Activated T-cell treated with anti-CD3 and anti-CD28 coated beads for 4 hours (primary cell): ENCODE results near the gene BGN.

Source experiments
- DNase-seq: peaks from one replicate; pipeline ENCODE4 v3.0.0-alpha.2; 2020

BGN gene

DNA sequence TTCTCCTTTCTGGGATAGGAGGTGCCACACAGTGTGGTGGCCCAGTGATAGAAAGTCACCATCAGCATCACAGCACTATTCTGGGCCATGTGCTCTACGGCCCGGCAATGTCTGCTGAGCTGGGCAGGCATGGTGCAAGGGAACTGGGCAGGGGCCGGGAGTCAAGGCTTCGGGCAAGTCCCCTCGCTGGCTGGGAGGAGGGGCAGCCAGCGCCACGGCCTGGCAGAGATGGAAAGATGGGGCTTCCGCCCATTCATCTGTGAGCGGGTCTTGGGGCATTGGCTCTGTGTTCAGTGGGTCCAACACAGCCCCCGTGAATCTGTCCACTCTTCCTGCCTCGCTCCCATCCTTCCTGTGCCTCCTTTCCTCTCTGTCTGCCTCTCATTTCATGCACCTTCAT is 15.6 kb downstream of the BGN start:
- DNase-seq = no peak

DNA sequence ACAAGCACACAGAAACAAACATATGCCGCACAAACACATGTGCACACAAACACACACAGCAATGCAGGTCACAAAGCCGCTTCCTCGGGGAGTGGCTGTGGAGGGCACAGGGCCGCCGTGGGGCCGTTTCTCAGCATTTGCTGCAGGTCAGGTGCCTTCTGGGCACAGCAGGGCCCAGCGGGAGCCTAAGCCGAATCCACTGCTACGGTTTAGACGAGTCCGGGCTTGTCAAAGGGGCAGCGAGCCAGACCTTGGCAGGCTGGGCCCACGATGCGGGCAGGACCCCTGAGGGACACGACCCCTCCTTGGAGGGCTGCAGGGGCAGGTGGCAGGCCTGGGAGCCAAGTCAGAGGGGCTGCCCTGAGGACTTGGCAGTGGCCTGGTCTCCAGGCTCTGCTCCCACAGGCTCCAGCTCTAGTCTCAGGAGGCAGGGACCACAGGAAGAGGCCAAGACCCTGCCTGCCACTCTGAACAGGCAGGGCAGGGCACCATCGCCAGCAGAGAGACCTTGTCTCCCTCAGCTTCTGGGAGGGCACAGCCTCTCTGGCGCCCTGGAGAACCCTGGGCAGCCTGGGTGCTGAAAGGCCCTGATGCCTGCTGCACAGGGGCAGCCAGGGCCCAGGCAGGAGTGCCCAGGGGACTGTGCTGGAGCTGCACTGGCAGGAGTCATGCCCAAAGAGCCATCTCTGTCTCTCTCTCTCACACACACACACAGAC is 17.2 kb downstream of the BGN start:
- no peak for DNase-seq

DNA sequence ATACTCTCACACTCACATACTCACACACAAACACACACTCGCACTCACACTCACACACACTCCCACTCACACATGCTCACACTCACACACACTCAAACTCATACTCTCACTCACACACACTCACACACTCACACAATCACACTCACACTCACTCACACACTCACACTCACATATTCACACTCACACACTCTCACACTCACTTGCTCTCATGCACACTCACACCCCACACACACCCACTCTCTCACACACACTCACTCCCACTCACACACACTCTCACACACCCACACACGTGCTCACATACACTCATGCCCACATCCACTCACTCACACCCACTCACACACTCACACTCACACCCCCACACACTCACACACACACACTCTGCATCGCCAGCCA is 17.7 kb downstream of the BGN start:
- no peak for DNase-seq

DNA sequence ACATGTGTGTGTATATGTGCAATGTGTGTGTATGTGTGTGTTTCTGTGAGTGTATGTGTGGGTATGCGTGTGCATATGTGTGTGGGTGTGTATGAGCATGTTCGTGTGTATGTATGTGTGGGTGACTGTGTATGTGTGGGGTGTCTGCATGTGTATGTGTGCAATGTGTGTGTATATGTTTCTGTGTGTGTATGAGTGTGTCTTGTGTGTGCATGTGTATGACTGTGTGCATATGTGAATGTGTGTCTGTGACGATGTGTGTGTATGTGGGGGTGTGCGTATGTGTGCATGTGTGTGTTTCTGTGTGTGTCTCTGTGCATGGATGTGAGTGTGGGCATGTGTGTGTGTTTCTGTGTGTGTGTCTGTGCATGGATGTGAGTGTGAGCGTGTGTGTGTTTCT is 18.5 kb downstream of the BGN start:
- DNase-seq = no peak

DNA sequence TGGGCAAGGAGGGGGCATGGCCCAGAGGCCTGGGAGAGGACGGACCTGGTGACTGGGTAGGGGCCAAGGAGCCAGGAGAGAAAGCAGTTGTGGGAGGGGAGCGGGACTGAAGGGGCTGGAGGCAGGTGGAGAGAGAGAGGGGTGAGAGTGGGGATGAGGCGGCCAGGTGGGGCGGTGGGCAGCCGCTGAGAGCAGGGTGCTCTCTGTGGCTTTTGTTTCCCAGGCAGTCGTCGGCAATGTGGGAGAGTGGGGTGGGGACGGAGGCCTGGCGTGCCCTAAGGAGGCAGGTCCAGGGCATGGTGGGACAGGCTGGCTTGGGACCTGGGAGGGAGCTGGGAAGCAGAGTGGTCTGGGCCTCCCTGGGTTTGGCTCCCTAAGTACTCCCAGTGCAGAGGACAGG is 19.5 kb downstream of the BGN start:
- DNase-seq = no peak

DNA sequence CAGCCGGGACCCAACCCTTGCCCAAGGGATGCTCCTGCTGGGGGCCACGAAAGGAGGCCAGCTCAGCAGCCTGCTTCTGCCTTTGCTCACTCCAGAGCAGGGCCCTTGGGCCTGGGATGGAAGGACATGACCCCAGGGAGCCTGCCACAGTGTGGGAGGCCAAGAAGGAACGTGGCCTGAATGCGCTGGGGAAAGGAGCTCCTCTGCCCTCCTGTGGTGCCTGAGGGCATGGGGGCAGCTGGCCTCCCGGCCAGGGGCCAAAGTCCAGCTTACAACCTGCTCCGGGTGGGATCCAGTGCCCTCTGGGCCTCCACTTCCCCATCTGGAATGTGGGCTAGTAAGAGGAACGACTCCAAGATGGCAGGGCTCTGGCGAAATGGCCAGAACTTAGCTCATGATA is 20.7 kb downstream of the BGN start:
- DNase-seq = no peak

DNA sequence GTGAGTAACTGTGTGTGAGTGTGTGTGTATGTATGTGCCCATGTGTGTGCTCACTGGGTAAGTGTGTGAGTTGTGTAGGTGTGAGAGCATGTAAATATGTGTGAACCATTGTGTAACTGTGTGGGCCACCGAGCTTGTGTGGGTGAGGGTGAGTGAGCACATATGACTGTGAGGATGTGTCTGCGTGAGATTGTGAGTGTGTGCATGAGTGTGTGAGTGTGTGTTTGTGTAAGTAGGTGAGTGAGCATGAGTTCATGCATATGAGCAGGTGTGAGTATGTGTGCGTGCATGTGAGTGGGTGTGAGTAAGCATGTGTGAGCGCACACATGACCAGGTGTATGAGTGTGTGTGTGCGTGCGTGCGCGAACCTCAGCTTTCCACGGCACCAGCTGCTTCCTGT is 21.3 kb downstream of the BGN start:
- DNase-seq = no peak

DNA sequence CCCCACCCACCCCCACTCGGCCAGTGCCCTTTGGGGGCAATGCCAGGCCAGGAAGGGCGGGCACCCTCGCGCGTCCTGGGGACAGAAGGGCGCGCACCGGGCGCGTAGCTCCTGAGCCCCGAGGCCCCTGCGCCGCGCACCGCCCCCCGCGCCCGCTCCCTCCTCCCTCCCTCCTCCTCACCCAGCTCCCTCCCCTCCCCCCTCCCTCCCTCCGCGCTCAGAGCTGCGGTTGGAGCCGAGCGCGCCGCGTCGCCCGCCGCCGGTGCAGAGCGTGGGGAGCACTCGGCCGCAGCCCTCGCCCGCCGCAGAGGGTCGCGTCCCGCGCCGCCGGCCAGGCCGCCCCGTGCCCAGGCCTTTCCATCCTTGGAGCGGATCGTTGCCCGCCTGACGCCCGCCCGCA is 22.6 kb downstream of the BGN start, which contains the start of gene ATP2B3:
Gene ATP2B3 (plus strand): TSS at position 220 of the 400 bp plus-strand sequence. CDS start 18,606 bp downstream, outside the sequence.
- no peak for DNase-seq

DNA sequence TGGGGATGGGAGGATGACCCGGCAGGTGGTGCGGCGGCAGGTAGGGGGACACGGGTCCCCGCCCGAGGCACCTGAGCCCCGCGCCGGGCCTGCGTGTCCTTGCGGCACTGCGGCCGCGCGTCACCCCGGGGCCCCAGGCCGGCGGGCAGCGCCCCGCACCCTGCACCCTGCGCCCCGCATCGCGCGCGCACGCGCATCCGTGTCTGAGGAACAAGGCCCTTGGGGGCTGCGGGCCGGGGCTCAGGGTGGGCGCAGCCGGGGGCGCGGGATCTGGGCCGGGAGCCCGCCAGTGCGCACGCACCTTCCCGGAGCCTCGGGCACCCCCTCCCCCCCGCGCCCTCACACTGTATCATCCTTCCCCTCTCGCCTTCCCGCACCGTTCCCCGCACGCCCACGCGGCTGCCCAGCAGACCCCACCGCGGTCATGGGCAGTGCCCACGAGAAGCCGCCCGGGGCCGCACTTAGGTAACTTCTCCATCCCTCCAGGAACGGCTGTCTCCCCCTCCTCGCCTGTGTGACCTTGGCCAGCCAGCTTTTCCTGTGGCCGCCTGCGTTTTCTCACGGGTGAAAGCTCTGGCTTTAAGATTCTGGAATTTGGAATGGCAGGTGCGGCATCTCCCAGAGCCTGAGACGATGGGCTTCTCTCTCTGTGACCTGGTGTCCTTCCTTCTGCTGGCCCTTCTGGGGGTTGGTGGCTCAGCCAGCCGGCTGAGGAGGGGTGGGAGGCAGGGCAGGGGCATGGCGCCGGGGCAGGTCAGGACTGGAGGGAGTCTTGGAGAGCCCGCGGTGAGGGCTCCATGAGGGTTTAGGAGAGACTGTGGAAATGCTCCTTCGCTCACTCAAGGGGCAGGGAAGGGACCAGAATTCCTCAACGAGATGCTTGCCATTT is 23.4 kb downstream of the BGN start:
- no peak for DNase-seq

DNA sequence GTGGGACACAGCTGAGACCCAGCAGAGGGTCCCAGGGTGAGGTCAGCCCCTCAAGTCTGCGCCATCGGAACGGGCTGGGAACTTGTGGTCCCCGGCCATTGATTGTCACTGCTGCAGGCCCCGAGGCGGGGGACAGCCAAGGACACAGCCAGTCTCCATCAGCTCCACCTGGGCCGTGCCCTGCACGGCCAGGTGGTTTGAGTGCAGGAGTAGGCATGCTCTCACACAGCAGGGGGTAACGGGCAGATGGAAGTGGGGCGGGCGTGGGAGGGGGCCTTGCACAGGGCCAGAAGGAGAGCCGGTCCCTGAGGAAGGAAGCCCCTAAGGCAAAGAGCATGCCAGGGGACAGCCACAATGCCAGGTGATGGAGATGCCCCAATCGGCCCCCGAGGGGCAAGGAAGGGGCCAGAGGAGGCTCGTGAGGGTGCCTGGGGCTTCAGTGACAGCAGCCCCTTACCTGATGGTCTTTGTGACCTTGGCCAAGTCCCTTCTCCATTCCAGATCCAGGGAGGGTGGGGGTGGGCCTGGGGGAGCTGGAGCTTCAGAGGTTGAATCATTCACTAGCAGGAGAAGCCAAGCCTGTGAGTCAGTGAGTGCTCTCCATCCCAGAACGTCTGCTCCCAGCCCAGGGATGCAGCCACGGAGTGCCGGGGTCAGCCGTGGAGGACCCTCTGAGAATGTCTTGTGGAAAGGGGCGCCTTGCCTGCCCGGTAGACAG is 24.9 kb downstream of the BGN start:
- DNase-seq = no peak

DNA sequence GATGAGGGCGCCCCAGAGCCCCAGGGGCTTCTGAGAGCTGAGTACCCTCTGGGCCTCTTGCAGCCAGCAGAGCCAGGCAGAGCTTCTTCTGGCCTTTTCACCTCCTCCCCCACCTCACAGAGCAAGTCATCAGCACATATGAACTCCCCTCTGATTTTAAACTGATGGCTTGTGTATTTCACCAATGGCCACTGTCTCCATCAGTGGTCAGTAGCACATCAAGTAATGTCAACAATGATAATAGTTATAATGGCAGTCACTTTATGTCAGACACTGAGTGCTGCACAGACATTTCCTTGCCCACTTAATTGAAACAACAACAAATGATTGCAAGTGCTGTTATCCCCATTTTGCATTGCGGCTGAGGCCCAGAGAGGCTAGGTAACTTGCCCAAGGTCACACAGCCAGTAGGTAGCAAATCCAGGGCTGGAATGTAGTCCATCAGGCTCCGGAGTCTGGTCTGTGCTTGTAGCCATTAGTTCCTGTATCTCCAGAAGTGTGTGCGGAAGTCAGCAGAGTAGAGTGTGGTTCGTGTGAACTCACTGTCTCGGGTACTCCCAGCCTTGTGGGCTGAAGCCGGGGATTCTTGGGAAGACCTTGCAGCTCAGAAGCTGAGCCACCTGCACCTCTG is 25.6 kb downstream of the BGN start:
- no peak for DNase-seq

DNA sequence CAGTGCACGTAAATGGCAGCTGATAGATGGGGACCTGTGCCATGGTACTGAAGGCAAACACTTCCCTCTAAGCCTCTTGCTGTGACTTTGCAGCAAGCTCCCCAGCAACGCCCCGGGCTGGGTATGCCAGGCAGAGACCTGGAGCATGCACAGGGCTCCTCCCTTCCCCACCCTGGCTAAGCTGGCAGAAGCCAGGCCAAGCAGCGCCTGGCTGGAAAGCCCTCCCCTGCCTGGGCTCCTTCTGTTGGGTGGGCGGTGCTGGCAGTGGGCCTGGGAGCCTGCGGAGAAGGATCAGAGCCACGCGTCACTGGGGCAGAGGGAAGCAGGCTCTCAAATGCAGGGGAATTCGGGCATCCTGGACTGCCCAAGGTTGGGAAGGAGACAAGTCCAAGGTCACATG is 26.3 kb downstream of the BGN start:
- no peak for DNase-seq

DNA sequence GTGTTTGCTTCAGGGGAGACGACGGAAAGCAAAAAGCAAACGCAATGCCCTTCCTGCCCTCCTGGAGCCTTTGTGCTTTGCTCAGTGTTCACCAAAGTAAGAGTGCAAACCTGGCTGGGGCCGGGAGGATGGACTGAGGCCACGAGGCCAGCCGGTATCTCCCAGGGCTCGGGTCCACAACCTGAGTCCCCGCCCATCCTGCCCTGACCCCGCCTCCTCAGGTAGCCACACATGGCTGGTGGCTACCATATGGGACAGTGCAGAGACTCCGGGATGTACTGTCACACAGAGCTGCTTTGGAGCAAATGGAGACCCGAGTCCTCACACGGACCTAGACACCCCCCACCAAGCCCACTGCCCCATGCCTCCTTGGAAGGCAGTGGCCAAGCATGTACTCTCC is 27.5 kb downstream of the BGN start:
- no peak for DNase-seq

DNA sequence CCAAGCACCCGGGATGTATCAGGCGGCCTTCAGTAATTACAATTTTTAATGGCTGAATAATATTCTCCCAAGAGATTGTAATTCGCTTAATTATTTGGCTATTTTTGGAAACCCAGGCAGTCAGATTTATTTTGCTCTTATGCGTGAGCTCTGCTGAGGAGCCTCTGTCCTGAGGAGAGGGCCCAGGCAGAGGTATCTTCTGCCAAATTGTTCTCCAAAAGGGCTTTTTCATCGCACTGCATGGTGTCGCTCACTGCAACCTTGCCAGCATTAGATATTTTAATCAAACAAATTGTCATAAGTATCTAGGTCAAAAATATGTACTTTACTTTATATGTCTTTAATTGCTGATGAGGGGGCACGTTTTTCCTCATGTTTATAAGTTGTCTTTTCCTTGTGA is 28.5 kb downstream of the BGN start:
- DNase-seq = no peak

DNA sequence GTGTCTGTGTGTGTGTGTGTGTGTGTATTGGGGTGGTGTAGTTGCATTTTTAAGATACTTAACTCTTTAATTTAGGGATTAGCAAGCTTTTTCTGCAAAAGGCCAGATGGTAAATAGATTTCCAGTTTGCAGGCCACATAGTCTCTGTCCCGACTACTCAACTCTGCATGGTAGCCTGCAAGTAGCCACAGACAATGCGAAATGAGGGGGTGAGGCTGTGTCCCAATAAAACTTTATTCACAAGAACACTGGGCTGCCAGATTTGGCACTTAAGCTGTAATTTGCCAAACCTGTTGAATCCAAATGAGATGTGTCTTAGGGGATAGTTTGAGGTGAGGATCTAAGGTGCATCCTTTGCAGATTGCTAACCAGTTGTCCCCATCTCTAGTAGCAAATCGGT is 29.5 kb downstream of the BGN start:
- no peak for DNase-seq

DNA sequence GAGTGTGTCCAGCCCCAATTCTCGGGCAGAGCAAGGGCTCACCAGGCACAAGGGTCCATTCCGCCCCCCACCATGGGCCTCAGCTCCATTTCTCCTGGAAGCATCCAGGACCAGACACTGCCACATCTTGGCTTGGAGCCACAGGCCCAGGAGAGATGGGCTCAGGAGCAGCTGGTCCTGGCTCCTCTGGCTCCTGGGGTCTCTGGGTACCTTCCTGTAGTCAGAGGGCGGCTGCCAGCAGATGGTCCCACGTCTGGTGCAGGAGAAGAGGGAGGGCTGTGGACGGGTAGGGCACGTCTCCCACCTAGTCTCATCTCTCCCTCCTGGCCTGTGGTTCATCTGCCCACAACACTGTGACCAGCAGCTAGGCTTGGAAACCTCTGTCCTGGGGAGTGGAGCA is 30.7 kb downstream of the BGN start:
- DNase-seq = no peak

DNA sequence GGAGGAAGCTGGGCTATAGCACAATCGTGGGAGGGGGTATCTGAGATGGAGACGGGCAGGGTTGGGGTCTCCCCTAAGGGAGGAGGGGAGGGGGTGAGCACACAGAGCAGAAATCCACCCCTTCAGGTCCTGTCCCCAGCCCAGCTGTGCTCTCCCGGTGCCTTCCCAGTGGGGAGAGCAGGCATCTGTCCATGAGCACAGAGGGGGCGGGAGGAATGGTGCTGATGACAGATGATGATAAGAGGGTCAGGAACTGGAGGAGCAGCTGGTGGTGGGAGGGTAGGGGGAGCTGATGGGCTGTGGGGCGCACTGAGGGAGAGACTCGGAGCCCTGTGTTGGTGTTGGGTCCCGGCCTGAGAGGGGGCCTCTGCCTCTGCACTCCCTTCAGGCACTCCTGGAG is 31.3 kb downstream of the BGN start:
- no peak for DNase-seq

DNA sequence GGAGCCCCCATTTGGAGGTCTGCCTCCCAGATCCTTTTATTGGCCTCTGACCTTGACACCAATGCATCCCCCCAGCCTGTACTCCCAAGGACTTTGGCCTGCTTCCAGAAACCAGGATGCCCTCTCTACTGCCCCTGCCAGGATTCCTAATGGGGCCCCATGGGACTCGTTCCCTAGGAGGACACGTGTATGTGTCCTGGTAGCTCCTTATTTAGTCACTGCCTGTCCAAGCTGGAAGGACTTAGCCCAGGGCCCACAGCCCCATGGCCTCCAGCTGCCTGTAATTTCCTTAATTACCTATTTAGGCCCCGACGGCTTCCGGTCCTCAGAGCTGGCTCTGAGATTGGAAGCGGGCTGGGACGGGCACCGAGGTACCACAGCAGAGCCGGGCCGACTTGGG is 32.0 kb downstream of the BGN start:
- DNase-seq = no peak

DNA sequence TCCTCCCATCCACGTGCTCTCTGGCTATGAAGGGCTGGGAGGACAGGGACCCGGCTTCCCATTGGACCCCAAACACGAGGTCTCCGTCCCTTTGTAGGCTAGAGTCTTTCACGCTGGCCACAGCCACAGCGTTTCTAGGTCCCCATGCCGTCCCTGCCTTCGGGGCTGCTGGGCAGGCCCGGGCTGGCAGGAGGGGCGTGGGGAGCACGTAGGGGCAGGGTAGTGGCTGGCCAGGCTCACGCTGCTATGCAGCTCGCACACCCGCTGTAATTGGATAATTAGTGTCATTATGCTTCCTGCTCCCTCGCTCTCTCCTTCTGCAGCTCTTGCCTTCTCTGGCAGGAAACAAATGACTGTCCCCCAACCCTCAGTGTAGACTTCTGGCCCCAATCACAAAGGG is 32.4 kb downstream of the BGN start:
- no peak for DNase-seq

DNA sequence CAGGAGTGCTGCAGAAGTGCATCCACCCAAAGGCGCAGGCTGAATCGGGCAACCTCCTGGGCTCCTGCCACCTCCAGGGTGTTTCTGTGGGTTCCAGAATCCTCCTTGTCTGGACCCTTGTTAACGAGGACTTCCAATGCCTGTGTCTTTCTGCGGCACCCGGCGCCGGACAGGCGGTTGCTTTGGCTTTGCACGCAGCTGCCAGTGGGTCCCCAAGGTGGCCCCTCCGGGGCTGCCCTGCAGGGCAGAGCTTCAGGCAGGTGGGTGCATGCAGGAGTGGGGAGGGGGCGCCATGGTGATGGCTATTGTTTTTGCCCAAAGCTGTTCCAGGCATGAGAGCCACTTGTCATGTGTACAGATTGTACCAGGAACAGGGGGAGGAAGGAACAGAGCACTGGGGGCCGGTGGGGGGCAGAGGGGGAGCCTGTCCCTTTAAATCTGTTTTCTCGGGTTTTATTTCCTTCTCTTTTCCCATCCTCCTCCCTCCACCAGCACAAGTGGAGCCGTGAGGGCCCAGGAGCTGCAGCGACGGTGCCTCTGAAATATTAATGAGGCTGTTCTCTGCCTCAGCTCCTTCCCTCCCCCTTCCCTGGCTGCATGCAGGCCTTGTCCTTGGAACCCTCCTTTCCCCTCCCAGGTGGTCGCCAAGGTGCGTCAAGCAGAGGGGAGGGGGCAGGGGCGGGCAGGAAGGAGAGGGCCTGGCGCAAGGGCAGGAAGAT is 35.8 kb downstream of the BGN start:
- no peak for DNase-seq

DNA sequence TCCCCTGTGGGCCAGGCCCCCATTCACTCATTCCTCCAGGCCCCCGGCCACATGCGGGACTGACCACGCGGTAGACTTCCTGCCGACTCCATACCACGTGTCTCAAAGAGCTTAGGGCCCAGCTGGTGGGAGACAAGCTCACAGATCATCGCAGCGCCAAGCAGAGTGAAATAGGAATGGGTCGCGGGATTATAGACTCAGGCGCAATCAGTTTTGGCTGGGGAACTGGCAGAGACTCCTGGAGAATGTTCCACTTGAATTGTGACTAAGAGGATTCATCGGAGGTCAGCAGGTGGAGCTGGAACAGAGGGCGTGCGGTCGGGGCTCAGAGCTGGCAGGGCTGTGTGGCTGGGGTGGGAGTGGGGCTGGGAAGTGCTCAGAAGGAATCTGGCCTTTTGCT is 38.3 kb downstream of the BGN start:
- DNase-seq = no peak

DNA sequence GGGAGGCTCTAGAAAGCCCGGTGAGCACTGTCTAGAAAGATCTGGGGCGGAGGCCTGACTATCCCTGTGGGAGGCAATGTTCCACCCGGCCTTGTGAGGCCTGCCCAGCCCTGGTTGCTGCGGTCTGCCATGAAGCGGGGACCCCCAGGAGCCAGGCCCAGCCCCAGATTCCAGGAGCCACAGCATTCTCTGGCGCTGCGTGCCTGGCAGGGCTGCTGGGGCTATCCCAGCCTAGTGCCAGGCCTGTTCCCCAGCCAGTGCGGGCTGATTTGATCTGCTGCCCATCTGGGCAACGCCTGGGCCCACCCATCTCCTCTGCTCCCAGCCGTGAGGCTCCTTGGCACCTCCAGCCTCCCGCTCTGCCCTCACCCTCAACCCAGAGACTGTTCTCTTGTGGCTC is 42.3 kb downstream of the BGN start:
- DNase-seq = no peak
